Stimulated activated CD8-positive, alpha-beta memory T cell treated with anti-CD3 and anti-CD28 coated beads, Interleukin-12 subunit alpha, Interleukin-12 subunit beta, amount 100 ng/mL, for 24 hours (primary cell): ENCODE data around the gene ANO6.

Experiments used
- DNase-seq: peaks from one replicate; pipeline ENCODE4 v3.0.0-alpha.2; 2020; ENCODE audit errors: extremely low read depth

Gene ANO6

GRCh38 chr12:45398552-45398951 lies 182.7 kb downstream of the ANO6 start:
- no peak for DNase-seq

GRCh38 chr12:45400991-45401390 lies 185.1 kb downstream of the ANO6 start:
- no peak for DNase-seq

GRCh38 chr12:45402288-45402687 lies 186.4 kb downstream of the ANO6 start:
- DNase-seq, result no peak

GRCh38 chr12:45406988-45407850 lies 191.3 kb downstream of the ANO6 start:
- DNase-seq, result no peak

GRCh38 chr12:45407981-45408728 lies 192.3 kb downstream of the ANO6 start:
- no peak for DNase-seq

- DNase-seq, result no peak
These were observed 192.8 kb downstream of the ANO6 start for GRCh38 chr12:45408729-45409114.

DNA sequence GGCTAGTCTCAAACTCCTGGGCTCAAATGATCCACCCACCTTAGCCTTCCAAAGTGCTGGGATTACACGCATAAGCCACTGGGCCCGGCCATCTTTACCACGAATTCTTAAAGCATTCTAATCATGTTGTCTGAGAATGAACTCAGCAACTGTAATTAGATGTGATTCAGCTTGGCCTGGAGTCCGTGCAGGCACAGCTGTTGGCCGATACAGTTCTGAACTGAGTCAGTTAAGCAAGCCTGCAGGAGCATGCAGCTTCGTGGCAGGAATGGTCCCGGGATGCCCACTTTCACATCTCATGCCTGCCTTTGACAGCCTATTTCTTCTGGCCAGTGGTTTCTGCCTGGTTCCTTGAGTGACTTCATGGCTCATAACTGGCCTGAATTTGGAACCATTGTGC lies 194.1 kb downstream of the ANO6 start:
- no peak for DNase-seq

DNA sequence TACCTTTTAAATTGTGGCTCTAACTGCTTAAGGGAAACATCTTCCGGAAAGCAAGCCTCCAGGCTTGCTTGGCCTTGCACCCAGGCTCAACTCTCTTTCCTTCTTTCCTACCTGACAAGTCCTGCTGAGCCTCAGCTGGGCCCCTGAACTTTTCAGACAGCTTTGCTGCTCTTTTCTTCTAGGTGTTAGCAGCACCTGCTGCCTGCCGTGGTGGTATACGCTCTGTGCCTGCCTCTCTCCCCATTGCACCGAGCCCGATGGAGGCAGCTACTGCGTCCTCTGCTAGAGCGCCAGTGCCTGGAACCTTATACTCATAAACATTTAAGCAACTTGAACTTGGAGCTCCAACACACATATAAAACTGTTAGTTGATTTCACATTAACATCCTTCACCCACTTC lies 195.7 kb downstream of the ANO6 start:
- DNase-seq, result no peak

DNA sequence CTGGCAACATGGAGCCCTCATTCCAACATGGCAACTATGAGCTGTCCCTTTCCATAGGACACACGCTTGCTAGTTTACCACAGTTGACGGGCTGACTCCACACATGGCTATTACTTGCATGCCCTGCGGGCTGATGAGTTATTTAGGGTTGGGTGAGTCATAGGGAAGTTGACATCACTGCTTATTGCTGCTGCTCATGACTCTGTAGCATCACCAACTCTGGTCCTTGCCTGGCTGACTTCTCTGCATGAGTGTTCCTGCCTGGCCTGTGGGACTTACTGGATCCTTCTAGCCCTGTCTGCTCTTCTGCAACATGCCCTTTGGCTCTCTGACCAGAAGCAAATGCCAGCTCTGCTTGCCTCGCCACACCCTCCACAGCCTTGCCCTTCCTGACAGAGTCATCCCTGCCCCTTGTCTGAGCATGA lies 199.5 kb downstream of the ANO6 start:
- peak; percentile 5 for DNase-seq

DNA sequence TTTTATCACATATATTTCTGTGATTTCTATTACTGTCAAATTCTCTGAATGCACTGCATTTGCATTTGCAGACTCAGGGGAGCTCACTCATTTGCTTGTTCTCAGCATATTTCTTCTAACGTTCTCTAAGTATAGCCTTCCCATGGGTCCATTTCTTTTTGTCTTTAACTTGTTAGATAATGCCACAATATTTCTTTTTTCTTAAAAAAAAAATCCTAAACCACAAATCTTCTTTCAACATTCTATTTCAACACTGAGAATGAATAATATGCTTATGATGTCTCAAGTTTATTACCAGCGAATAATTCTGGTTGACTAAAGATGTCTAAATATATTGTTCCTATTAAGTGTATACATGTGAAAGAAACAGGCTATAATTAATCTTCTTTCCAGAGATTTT lies 200.2 kb downstream of the ANO6 start:
- DNase-seq, result no peak

DNA sequence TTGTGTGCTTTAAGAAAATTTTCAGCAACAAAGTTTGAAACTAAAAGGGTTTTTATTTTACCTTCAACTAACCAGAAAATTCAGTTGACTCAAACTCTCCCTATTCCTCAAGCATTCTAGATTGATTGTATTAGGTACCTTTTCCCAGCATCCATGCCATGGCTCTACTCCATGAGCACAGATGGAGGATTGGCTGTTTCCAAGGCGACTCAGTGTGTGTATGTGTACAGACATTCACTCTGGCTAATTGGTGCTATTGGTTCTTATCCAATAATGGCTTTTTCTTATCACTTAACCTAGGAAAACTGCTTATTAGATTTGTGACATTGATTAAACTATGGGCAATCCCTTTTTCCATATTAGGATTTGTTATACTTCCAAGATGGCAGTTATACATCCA lies 202.6 kb downstream of the ANO6 start:
- DNase-seq, result no peak

DNA sequence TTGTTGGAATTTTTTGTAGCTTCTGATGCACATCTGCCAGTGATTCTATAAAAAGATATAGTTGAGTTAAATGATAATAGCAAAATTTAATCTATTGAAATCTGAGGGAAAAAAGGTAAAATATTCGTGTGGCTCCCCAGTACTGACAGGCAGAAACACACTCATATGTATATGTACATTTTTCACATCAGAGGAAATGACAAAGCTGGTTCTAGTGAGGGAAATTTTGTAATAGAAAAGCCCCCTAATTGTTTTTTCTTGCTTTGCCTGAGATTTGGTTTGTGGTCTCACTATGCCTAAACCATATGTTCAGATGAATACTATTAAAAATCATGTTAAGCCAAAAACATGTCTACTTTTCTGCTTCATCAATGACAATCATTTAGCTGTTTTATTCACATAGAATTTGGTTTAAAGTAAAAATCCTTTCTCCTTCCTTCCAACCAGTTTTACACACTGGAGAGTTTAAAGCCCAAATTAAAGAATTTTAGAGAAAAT lies 203.5 kb downstream of the ANO6 start:
- no peak for DNase-seq

- DNase-seq, result no peak
These were observed 205.8 kb downstream of the ANO6 start for GRCh38 chr12:45421736-45422135.

- no peak for DNase-seq
These were observed 208.0 kb downstream of the ANO6 start for GRCh38 chr12:45423931-45424330.

DNA sequence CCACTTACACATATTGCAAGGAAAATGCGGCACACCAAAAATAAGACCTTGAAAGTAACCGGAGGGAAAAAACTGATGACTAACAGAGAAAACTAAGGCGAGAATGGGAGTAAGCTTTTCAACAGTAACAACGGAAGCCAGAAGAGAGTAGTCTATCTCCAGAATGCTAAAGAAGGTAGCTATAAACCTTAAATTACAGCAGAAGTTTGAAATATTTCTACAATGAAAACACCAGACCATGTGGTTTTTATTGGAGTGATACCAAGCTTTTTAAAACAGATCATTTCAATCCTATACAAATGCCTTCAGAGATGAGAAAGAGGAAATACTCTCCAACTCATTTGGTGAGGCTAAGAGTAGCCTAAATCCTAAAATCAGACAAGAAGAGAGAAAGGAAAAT lies 209.5 kb downstream of the ANO6 start:
- no peak for DNase-seq

GRCh38 chr12:45426294-45426693 lies 210.4 kb downstream of the ANO6 start:
- no peak for DNase-seq

- DNase-seq, result no peak
These were observed 211.1 kb downstream of the ANO6 start for GRCh38 chr12:45427042-45427441.

- DNase-seq, result no peak
These were observed 213.9 kb downstream of the ANO6 start for GRCh38 chr12:45429831-45430230.

DNA sequence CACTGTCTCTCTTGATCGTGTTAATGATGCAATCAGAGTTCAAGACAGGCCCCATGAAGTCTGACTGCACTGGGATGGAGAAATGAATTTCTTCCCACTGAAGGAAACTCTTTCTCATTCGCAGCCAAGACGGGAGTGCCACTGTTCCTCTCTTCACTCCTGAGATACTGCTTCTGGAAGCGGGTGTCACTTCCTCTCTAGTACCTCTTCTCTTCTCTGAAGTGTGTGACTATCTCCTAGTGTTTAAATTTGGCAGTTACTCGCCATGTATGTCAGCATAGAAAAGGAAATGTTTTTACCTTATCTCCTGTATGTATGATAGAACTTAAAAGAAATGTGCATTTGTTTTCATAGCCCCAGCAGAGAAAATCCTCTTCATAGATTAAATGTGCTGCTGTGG lies 215.2 kb downstream of the ANO6 start:
- no peak for DNase-seq

DNA sequence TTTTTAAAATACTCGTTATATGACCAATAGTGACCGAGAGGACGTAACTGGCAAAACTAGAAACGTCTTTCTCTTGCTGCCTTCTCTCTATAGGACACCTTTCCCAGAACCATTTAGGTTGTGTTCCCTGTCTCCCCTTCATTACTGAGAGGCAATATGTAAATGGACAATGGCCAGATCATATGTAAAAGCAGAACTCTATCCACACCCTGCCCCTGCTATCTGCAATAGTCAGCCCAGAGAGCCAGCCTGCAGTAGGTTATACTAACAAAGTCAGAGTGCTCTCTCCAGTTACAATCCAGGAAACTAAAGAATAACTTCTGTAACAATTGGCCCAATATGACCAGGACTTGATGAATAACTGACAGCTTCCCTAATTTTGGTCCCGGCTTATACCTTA lies 216.8 kb downstream of the ANO6 start:
- DNase-seq, result no peak

GRCh38 chr12:45433441-45433868 lies 217.6 kb downstream of the ANO6 start:
- DNase-seq, result no peak

DNA sequence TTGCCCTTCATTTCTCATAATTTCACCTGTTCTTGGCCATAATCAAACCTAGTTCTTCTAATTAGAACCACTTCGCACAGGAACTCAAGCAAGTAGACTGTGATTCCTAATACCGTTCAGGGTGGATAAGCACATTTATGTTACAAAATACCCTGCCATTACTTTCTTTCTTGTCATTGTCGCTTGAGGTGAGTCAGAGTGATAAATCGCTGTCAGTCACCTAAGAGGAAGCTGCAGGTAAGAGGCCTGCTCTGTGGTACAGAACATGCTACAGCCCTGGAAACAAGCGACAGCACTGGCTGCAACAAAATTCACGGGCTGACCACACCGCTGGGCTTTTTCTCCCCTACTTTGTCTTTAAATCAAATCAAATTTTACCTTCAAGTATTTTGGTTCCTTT lies 218.2 kb downstream of the ANO6 start:
- no peak for DNase-seq
